WTC11 (cell line): ENCODE results near the gene LRRC3B. TPM values are rescaled to one million over a fixed set of nuclear protein-coding genes. Genes with fewer than 3 reads are reported as not detected.

ENCODE experiments used
- ATAC-seq: fragments of 200-7000 bp; cut with Tn5 transposase; 2 replicates; pipeline ENCODE4 v1.10.0; 2021; ENCODE audit warnings: mild to moderate bottlenecking, moderate library complexity
- CTCF ChIA-PET: fragments of 300-600 bp; sonication (Branson Sonifier 250); formaldehyde crosslinking; loops from one replicate; lab custom pipeline; 2021; ENCODE audit warnings: antibody characterized with exemption; lab: Charles Lee
- POLR2A ChIA-PET: fragments of 350-600 bp; sonication (Branson Sonifier 250); formaldehyde crosslinking; loops from one replicate; lab custom pipeline; 2021; ENCODE audit warnings: antibody characterized with exemption; lab: Charles Lee
- DNase-seq: peaks from one replicate; pipeline ENCODE4 v3.0.0; 2021; ENCODE audit warnings: low spot score
- H3K27ac Mint-ChIP-seq: 2 replicates; pipeline ENCODE4 v1.8.0; 2021; ENCODE audit warnings: mixed read lengths
- H3K27me3 Mint-ChIP-seq: 2 replicates; pipeline ENCODE4 v1.8.0; 2021; ENCODE audit warnings: low read depth, mild to moderate bottlenecking, moderate library complexity, mixed read lengths
- H3K36me3 Mint-ChIP-seq: 2 replicates; pipeline ENCODE4 v1.8.0; 2021; ENCODE audit warnings: mixed read lengths
- H3K4me1 Mint-ChIP-seq: 2 replicates; pipeline ENCODE4 v1.8.0; 2022; ENCODE audit warnings: mixed read lengths
- H3K4me3 Mint-ChIP-seq: 2 replicates; pipeline ENCODE4 v1.8.0; 2021; ENCODE audit warnings: mild to moderate bottlenecking, moderate library complexity, mixed read lengths
- H3K9me3 Mint-ChIP-seq: 2 replicates; pipeline ENCODE4 v1.8.0; 2021; ENCODE audit warnings: mixed read lengths
- FOXP1 ChIP-seq: sonication (generic); formaldehyde crosslinking; IDR thresholded peaks from 2 replicates; pipeline ENCODE4 v1.8.0; 2022; ENCODE audit warnings: missing genetic modification reagents, mild to moderate bottlenecking, moderate library complexity, borderline replicate concordance
- GABPB1 ChIP-seq: sonication (generic); formaldehyde crosslinking; IDR thresholded peaks from 2 replicates; pipeline ENCODE4 v1.8.1; 2023; ENCODE audit warnings: mild to moderate bottlenecking, missing genetic modification reagents
- ZNF317 ChIP-seq: sonication (generic); formaldehyde crosslinking; IDR thresholded peaks from 2 replicates; pipeline ENCODE4 v1.8.1; 2023; ENCODE audit warnings: low read depth, mild to moderate bottlenecking, moderate library complexity, missing genetic modification reagents, borderline replicate concordance
- ZNF396 ChIP-seq: fragments of 250-450 bp; sonication (Bioruptor Pico); IDR thresholded peaks from 2 replicates; pipeline ENCODE4 v1.8.0; 2021; ENCODE audit warnings: mild to moderate bottlenecking, moderate library complexity, borderline replicate concordance
- total RNA-seq: library from RNA; stranded (reverse); gene quantifications from 3 replicates; pipeline ENCODE4 v1.2.3, GENCODE V29; 2021
- TF ChIP-seq, protein P1 (sequence below): sonication (generic); formaldehyde crosslinking; IDR thresholded peaks from 2 replicates; pipeline ENCODE4 v1.8.0; 2023; ENCODE audit warnings: missing genetic modification reagents, mild to moderate bottlenecking, borderline replicate concordance
- TF ChIP-seq, protein P2 (sequence below): sonication (generic); formaldehyde crosslinking; IDR thresholded peaks from 2 replicates; pipeline ENCODE4 v1.8.0; 2022; ENCODE audit warnings: mild to moderate bottlenecking, missing genetic modification reagents
- TF ChIP-seq, protein P3 (sequence below): sonication (generic); formaldehyde crosslinking; IDR thresholded peaks from 2 replicates; pipeline ENCODE4 v1.8.0; 2022; ENCODE audit warnings: mild to moderate bottlenecking, missing genetic modification reagents

Gene LRRC3B
- total RNA-seq, 1 experiment from 2014 or later = 5.3 TPM

DNA sequence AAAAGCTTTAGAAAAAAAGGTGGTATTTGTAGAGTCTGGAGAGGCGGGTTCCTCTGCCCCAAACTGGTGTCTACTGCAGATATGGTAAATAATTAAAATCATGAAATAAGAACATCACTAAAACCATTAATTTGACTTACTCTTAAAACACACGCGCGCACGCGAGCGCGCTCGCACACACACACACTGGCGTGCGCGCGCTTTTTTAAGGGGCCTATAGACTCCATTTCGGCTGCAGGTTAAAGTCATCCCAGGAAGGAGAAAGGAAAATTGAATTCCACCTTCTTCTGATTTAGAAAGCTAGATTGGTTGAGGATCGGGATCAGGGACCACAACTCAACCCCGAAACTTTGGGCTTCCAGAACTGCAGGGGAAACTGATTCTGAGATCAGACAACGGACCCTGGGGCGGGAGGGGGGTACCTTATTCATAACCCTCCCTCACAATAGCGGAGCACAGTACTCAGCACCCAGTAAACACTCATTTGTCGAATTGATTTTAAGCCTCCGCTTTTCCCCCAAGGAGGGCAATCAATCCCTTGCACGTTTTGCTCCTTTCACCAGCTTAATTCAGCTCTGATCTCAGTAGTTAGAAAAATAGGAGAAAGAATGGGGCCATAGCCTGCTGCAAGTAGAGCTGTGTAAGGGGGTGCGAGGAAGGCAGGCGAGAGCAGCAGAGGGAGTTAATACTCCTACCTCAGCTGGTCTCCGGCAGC, 509 bp upstream of the LRRC3B start:
- no peak for ATAC-seq
- ChIA-PET POLR2A (no interaction called here), CTCF (interaction anchor here (0.8 to 1.0 kb wide), 2 partner anchors 90 to 504 kb away, joined by 3 to 4 read pairs; no protein-coding TSS in a partner anchor)
- Mint-ChIP-seq H3K4me1 (peaks cover 37% of the 10 kb centered on the region), H3K4me3 (peak overlapping the region; percentile 82), H3K27me3 (peaks cover 67% of the 10 kb centered on the region), H3K27ac (no peak overlapping the region), H3K9me3 (no peaks in the 10 kb centered on the region), H3K36me3 (no peaks in the 10 kb centered on the region)
- TF ChIP-seq ZNF317 (CRISPR knock-in tag) = no peak
- DNase-seq = no peak

DNA sequence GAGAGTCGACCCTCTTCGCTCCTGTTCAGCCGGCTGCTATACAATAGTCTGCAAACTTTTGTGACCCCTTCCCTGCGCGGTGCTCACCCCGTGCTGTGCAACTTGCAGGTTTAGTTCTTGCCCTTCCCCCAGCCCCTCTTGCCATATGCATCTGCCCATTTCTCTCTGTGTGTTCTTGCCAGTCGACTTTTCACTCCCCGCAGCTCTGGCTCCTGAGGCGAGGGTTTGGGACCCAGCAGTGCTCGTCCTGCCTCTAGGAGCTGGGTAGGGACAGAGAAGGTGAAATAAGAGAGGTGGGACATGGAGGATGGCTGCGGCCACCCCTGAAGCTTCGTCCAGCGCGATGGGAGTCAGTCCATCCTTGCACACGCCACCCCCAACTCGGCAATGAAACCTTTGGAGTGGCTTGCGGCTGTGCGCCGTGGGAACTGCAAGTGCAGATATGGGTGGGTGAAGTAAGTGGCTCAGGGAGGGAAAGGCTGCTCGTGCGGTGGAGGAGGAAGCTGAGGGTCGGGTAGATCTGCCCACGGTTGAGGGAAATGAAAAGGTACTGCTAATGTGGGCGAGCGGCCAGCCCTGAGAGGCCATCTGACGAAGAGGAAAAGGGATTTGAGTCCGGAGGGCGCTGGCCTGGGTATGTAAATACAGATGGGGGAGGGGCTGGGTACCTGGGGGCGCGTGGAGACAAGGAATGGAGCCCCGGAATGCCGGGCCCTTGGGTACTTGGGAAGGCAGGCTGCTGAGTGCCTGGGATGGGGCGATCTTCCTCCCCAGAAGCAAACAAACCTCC, 1.0 kb downstream of the LRRC3B start:
- TF ChIP-seq, protein P1, sequence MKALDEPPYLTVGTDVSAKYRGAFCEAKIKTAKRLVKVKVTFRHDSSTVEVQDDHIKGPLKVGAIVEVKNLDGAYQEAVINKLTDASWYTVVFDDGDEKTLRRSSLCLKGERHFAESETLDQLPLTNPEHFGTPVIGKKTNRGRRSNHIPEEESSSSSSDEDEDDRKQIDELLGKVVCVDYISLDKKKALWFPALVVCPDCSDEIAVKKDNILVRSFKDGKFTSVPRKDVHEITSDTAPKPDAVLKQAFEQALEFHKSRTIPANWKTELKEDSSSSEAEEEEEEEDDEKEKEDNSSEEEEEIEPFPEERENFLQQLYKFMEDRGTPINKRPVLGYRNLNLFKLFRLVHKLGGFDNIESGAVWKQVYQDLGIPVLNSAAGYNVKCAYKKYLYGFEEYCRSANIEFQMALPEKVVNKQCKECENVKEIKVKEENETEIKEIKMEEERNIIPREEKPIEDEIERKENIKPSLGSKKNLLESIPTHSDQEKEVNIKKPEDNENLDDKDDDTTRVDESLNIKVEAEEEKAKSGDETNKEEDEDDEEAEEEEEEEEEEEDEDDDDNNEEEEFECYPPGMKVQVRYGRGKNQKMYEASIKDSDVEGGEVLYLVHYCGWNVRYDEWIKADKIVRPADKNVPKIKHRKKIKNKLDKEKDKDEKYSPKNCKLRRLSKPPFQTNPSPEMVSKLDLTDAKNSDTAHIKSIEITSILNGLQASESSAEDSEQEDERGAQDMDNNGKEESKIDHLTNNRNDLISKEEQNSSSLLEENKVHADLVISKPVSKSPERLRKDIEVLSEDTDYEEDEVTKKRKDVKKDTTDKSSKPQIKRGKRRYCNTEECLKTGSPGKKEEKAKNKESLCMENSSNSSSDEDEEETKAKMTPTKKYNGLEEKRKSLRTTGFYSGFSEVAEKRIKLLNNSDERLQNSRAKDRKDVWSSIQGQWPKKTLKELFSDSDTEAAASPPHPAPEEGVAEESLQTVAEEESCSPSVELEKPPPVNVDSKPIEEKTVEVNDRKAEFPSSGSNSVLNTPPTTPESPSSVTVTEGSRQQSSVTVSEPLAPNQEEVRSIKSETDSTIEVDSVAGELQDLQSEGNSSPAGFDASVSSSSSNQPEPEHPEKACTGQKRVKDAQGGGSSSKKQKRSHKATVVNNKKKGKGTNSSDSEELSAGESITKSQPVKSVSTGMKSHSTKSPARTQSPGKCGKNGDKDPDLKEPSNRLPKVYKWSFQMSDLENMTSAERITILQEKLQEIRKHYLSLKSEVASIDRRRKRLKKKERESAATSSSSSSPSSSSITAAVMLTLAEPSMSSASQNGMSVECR (CRISPR knock-in tag) = no peak
- TF ChIP-seq, protein P2, sequence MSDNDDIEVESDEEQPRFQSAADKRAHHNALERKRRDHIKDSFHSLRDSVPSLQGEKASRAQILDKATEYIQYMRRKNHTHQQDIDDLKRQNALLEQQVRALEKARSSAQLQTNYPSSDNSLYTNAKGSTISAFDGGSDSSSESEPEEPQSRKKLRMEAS (CRISPR knock-in tag) = peak; percentile 36; the same call in 1 of the 2 replicates
- TF ChIP-seq, all 79 proteins: peak for 1
- Mint-ChIP-seq H3K4me3 (peak overlapping the region; percentile 95), H3K9me3 (no peaks in the 10 kb centered on the region), H3K36me3 (no peaks in the 10 kb centered on the region), H3K27ac (no peak overlapping the region), H3K27me3 (peaks cover 78% of the 10 kb centered on the region), H3K4me1 (peaks cover 47% of the 10 kb centered on the region)
- DNase-seq (peak; percentile 54), ATAC-seq (peak; percentile 7)
- CTCF ChIA-PET = interaction anchor here (0.6 to 1.9 kb wide), 2 partner anchors 90 to 1618 kb away, joined by 3 to 7 read pairs; partner anchors contain the start of gene CMC1
- POLR2A ChIA-PET = no interaction called here

DNA sequence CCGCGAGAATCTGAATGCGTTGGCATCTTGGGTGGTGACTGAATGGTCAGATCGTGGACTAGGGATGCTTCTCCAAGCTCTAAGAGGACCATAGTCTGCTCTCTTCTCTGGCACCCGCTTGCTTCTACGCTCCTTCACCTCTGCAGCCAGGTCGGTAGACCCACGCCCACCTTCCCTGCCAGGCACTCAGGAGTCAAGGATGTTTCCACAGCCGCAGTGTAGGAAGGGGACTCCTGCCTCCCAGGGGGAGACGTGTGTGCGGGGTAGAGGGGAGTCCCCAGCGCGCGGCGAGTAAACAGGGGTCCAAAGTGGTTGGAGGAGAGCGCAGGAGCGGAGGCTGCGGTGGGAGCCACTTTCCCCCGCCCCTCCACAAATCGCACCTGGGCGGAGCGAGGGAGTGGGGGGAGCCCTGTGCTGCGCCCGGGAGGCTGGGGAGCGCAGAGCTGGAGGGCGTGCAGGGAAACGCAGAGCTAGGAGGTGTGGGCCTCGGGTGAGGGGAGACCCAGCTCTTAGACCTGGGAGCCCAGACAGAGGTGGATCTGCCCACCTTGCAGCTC, 1.7 kb downstream of the LRRC3B start:
- Mint-ChIP-seq H3K36me3 (no peaks in the 10 kb centered on the region), H3K27me3 (peaks cover 81% of the 10 kb centered on the region), H3K4me3 (peak overlapping the region; percentile 95), H3K9me3 (no peaks in the 10 kb centered on the region)
- ATAC-seq = peak; percentile 56
- POLR2A ChIA-PET = interaction anchor here (0.5 to 1.0 kb wide), 2 partner anchors 28 to 685 kb away, joined by 3 to 6 read pairs; no protein-coding TSS in a partner anchor
- TF ChIP-seq FOXP1 (CRISPR knock-in tag) (peak; percentile 34), GABPB1 (CRISPR knock-in tag) (no peak), ZNF396 (CRISPR knock-in tag) (no peak)
- TF ChIP-seq, protein P3, sequence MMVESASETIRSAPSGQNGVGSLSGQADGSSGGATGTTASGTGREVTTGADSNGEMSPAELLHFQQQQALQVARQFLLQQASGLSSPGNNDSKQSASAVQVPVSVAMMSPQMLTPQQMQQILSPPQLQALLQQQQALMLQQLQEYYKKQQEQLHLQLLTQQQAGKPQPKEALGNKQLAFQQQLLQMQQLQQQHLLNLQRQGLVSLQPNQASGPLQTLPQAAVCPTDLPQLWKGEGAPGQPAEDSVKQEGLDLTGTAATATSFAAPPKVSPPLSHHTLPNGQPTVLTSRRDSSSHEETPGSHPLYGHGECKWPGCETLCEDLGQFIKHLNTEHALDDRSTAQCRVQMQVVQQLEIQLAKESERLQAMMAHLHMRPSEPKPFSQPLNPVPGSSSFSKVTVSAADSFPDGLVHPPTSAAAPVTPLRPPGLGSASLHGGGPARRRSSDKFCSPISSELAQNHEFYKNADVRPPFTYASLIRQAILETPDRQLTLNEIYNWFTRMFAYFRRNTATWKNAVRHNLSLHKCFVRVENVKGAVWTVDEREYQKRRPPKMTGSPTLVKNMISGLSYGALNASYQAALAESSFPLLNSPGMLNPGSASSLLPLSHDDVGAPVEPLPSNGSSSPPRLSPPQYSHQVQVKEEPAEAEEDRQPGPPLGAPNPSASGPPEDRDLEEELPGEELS = no peak
- TF ChIP-seq, protein P1 (CRISPR knock-in tag) = no peak
- TF ChIP-seq, all 79 proteins: peak for 1
- no peak overlapping the region for H3K27ac Mint-ChIP-seq
- peak; percentile 66 for DNase-seq
- H3K4me1 Mint-ChIP-seq = peaks cover 50% of the 10 kb centered on the region
- CTCF ChIA-PET = interaction anchor here (0.6 to 1.9 kb wide), 3 partner anchors 86 to 1617 kb away, joined by 3 to 7 read pairs (median 4); partner anchors contain the start of gene CMC1
